Stimulated activated CD4-positive, alpha-beta T cell treated with anti-CD3 and anti-CD28 coated beads, Interleukin-12 subunit alpha, Interleukin-12 subunit beta, amount 100 ng/mL, for 48 hours (primary cell): ENCODE results near the gene PNLDC1.

Experiments
- DNase-seq, 3 donors: peaks; one replicate each; pipeline ENCODE4 v3.0.0-alpha.2; 2020; ENCODE audit warnings: low read depth in 2 of 3, low spot score in 1 of 3

Gene PNLDC1, protein sequence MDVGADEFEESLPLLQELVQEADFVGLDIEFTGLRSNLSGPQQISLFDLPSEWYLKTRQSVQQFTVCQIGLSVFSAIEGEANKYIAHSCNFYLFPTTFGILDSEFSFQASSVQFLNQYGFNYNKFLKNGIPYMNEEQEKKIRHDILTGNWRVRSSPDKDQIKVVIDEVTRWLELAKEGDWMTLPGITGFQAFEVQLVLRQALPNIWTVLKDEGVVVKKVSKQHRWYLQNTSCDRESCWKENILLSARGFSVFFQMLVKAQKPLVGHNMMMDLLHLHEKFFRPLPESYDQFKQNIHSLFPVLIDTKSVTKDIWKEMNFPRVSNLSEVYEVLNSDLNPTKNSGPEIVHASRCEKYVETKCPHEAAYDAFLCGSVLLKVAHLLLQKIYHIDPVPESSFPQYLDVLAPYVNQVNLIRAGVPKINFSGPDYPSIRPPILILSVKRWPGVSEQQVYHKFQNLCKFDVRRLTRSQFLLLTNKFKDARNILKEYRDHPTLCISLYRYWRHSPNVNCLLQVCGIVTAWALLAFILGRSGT

DNA sequence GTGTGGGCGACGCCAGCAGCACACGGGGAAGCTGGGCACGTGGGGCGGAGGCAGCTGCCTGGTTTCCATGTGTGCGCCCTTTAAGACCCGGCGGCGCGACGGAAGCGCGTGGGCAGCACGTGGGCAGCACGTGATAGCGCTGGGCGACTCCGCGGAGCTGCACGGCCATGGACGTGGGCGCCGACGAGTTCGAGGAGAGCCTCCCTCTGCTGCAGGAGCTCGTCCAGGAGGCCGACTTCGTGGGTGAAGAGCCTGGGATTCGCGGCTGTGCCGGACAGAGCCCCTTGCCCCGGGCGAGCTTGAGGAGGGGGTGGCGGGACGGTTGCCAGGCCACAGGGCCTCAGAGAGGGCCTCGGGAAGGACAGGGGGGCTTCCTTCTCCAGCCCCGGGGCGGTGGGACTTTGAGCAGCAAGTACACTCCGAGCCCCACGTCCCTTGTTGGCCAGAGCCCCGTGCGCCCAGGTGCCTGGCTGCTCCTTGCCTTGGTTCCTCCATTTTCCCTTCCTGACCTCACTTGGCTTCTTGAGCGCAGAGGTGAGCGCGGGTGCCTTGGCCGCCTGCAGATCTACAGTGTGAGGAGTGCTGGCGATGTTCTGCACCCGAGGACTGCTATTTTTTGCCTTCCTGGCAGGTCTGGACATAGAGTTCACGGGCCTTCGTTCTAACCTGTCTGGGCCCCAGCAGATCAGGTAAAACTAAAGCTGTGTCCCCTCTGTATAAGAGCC lies at the start of gene PNLDC1:
Gene PNLDC1, plus strand, starts transcription at position 136 of the 725 bp plus-strand sequence. Its CDS starts 32 bp downstream, at position 168.
- no peak for DNase-seq

DNA sequence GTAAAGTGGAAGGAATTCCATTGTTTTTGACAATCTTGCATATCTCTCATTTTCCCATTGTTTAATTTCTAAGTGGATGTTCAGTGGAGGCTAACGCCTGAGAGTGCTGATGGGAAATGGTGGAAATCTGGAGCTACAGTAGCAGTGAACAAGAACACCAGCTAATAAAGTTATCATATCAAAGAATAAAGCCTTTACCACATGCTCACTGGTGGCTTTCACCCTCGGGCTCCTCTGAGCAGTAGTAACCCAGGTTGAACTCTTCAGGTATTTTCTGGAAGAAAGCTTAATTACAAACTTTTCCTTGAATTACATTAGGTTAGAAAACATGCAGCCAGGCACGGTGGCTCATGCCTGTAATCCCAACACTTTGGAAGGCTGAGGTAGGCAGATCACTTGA lies 48.6 kb upstream of the PNLDC1 start:
- DNase-seq = no peak

DNA sequence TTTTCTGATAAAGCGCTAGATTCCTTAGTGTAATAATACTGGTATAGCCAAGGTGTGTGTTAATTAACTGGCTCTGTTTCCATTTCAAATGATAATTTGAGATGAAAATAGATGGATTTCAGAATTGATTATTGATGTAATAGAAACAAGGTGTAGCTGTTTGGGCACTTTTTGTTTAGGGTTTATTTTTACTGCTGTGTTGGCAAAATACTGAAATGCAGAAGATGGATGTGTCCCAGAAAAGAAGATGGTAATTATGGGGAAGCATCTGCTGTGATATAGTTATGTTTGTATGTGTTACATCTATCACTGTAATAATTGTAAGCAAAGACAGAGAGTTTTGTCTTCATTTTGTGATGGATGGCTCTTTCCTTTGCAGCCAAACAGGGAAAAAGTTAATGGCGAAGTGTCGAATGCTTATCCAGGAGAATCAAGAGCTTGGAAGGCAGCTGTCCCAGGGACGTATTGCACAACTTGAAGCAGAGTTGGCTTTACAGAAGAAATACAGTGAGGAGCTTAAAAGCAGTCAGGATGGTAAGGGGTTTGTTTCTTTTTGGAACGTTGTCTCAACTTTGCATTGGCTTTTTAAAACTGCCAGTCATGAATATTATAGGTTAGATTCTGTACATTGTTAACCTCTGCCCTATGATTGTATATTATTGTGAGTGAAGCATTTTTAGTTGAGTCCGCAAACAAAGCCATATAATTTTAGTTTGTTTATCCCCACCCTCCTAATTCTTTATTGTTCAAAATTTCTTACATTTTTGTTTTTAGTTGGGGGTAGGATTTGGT lies 46.8 kb upstream of the PNLDC1 start:
- no peak for DNase-seq

DNA sequence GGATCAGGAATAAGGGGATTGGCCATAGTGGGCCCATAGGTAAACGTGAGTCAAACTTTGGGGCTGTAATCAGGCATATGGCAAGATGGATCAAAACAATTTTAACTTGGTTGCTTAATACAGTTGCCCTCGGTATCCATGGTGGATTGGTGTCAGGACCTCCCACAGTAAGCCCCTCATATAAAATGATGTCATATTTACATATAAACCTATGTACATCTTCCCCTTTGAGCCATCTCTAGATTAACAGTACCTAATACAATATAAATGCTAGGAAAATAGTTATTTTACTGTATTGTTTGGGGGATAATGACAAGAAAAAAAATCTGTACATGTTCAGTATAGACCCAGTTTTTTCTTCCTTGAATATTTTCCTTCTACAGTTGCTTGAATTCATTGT lies 45.7 kb upstream of the PNLDC1 start:
- DNase-seq = no peak

GRCh38 chr6:159754959-159755914 lies 44.8 kb upstream of the PNLDC1 start:
- DNase-seq = no peak

DNA sequence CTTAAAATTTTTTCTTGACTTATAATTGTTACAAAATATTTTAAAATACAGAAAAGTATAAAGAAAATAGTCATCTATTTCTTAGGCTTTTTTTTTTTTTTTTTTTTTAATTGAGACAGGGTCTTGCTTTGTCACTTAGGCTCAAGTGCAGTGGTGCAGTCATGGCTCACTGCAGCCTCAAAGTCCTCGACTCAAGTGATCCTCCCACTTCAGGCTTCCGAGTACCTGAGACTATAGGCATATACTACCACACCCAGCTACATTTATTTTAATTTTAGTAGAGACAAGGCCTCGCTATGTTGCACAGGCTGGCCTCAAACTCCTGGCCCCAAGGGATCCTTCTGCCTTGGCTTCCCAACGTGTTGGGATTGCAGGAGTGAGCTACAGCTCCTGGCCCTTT lies 43.6 kb upstream of the PNLDC1 start:
- DNase-seq = no peak

- DNase-seq = no peak
These were observed 41.8 kb upstream of the PNLDC1 start for GRCh38 chr6:159758031-159759001.

GRCh38 chr6:159759645-159760044 lies 40.4 kb upstream of the PNLDC1 start:
- DNase-seq = no peak

GRCh38 chr6:159760602-159761057 lies 39.4 kb upstream of the PNLDC1 start:
- DNase-seq = no peak

- peak in 2 of 3 donors; percentile 15 to 60 for DNase-seq
These were observed 38.8 kb upstream of the PNLDC1 start for GRCh38 chr6:159761129-159761872.

- DNase-seq = peak; percentile 84 to 92 (median 90)
These were observed 38.0 kb upstream of the PNLDC1 start, which contains the start of gene ACAT2 for GRCh38 chr6:159761873-159762680. Gene ACAT2 (plus strand): TSS chr6:159762045. CDS start chr6:159762088, 43 bp downstream.

DNA sequence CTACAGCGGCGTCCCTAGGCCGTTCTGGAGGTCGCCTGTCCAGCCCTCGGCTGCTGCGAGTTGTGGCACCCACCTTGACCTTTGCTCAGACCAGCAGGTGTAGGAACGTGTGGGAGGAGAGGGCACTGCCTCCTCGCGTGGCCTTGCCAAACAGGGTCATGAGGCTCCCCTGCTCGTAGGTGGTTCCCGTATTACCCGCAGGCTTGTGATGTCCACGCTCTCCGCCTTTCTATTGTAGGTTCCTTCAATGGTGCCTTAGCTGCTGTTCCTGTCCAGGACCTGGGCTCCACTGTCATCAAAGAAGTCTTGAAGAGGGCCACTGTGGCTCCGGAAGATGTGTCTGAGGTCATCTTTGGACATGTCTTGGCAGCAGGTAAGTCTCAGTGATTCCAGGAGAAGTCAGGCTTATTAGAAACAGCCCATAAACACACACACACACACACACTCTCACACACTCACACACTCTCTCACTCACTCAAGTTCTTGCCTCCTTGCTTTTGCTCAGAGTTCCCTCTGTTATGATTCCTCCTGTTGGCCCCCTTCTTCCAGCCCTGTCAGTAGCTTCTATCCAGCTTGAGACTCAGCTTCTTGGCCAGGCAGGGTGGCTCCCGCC lies 37.3 kb upstream of the PNLDC1 start:
- DNase-seq = no peak

DNA sequence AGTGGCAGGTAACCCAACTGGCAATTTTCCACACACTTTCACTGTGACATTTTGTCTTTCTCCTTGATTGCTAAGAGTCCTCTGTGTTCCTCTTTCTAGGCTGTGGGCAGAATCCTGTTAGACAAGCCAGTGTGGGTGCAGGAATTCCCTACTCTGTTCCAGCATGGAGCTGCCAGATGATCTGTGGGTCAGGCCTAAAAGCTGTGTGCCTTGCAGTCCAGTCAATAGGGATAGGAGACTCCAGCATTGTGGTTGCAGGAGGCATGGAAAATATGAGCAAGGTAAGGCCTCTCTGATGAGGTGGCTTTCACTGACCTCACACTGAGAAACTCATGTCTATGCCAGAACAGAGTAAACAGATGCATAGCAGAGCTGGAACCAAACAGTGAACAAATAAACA lies 33.2 kb upstream of the PNLDC1 start:
- no peak for DNase-seq

- no peak for DNase-seq
These were observed 30.6 kb upstream of the PNLDC1 start for GRCh38 chr6:159769470-159769869.

- DNase-seq = no peak
These were observed 27.9 kb upstream of the PNLDC1 start for GRCh38 chr6:159772196-159772595.

DNA sequence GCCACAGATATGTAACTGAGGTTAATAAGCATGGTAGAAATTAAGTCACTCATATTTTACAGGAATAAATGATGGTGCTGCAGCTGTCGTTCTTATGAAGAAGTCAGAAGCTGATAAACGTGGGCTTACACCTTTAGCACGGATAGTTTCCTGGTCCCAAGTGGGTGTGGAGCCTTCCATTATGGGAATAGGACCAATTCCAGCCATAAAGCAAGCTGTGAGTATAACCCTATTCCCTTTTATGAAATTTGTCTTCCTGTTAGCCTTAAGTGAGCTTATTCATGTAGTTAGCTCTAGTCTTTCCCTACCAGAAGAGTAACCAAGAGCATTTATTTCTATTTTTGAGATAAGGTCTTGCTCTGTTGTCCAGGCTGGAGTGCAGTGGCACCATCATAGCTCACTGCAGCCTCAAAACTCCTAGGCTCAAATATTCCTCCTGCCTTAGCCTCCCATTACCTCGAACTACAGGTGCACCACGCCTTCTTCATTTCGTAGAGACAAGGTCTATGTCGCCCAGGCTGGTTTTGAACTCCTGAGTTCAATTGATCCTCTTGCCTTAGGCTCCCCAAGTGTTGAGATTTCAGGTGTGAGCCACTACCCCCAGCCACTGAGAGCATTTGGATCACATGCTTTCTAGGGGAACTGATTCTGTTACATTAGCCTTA lies 22.7 kb upstream of the PNLDC1 start:
- DNase-seq = no peak
